Heart right ventricle (tissue), 16 donors: ENCODE results near the gene PCDHGA1. TPM values are rescaled to one million over a fixed set of nuclear protein-coding genes. Genes with fewer than 3 reads are reported as not detected.

Experiments used
- ATAC-seq, 8 donors: fragments of 200-7000 bp; cut with Tn5 transposase; one replicate each; pipeline ENCODE4 v1.9.1; 2020; ENCODE audit warnings: mild to moderate bottlenecking in 8 of 8, moderate library complexity in 8 of 8, moderate number of reproducible peaks in 1 of 8
- DNase-seq, 2 donors: peaks; one replicate each; pipeline ENCODE4 v3.0.0-alpha.2; 2020
- H3K27ac ChIP-seq, 10 donors: fragments of 200-600 bp; sonication (generic) in 2 of 10; one replicate each; pipeline versions ENCODE4 v1.5.0 to v1.8.0; 2020 to 2022; ENCODE audit warnings: mild to moderate bottlenecking in 3 of 10
- H3K27me3 ChIP-seq, 7 donors: fragments of 200-600 bp; one replicate each; pipeline ENCODE4 v1.8.0; 2021 to 2022; ENCODE audit warnings: mild to moderate bottlenecking in 2 of 7
- H3K36me3 ChIP-seq, 9 donors: fragments of 200-600 bp; sonication (generic) in 1 of 9; one replicate each; pipeline versions ENCODE4 v1.5.0 to v1.8.0; 2020 to 2022; ENCODE audit warnings: mild to moderate bottlenecking in 2 of 9
- H3K4me1 ChIP-seq, 9 donors: fragments of 200-600 bp; sonication (generic) in 1 of 9; one replicate each; pipeline versions ENCODE4 v1.5.0 to v1.8.0; 2020 to 2022; ENCODE audit warnings: mild to moderate bottlenecking in 4 of 9
- H3K4me3 ChIP-seq, 10 donors: fragments of 200-600 bp; sonication (generic) in 2 of 10; one replicate each; pipeline versions ENCODE4 v1.5.0 to v1.8.0; 2020 to 2022; ENCODE audit warnings: mild to moderate bottlenecking in 7 of 10, moderate library complexity in 2 of 10
- H3K9me3 ChIP-seq, 11 donors: fragments of 200-600 bp in 10 of 11; sonication (generic) in 2 of 11; one replicate each; pipeline versions ENCODE4 v1.5.0 to v1.8.0; 2013 to 2022; ENCODE audit warnings: mild to moderate bottlenecking in 2 of 11, control low read depth in 1 of 11, moderate library complexity in 1 of 11
- WGBS, 2 donors: extraction: QIAGEN DNeasy Blood & Tissue Kit; methylation state at CpG; one replicate each; pipeline ENCODE4 v1.1.7; 2013; ENCODE audit warnings: inconsistent platforms in 1 of 2; 5-methylcytosine and 5-hydroxymethylcytosine counted together
- intact Hi-C, 10 donors: fragments of 100-400 bp; cut with DNase I; formaldehyde crosslinking; loops; one replicate each; pipeline versions ENCODE4 v1.11.1 to v1.14.2; 2022
- polyA plus RNA-seq, 2 donors: library from polyadenylated mRNA; stranded (reverse); fragments of 200-250 nt; gene quantifications; one replicate each; pipeline ENCODE4 v1.2.3, GENCODE V29; 2013
- total RNA-seq, 10 donors: library from RNA; stranded (reverse); fragmentation: NEBNext Ultra II Directional in 3 of 10; extraction: Animal tissue kit (Norgen Biotek cat#: 25700) in 3 of 10; gene quantifications; one replicate each; pipeline versions ENCODE4 v1.2.1 to v1.2.4, GENCODE V29; 2021 to 2023
- TF ChIP-seq, protein P1 (sequence below), 9 donors: fragments of 200-600 bp; sonication (generic) in 2 of 9; IDR thresholded peaks; one replicate each; pipeline versions ENCODE4 v1.5.0 to v1.8.0; 2021 to 2022; ENCODE audit warnings: antibody characterized with exemption in 9 of 9, mild to moderate bottlenecking in 5 of 9, moderate library complexity in 1 of 9
- donor health status: Arrhythmogenic right ventricular cardiomyopathy.
- donor health status: ischemic (EF 13 %, LVEDD 7.1; RV severe dilation, severe dysfunction).
- donor health status: healthy with polysubstance abuse.
- donor health status: DM: no; HTN: yes; CAD: no.
- donor health status: DM: no; HTN: no; CAD: no.
- donor health status: ischemic (EF 25% LVEDD 6.9; RV normal size, moderate dysfunction).
- donor health status: ischemic (EF 25% LVEDD 5.7; RV mildly dilated, moderate dysfunction).
- donor health status: healthy.
- donor health status: DM: yes; HTN: yes; CAD: no.
- donor health status: Ischemic cardiomyopathy.
- donor health status: ischemic (EF 35%, LVEDD 5.7; RV mildly dilated, moderate dysfunction).
- donor health status: nonischemic (EF 11% LVEDD 7.7; RV severe dilation, severe dysfunction).
- donor health status: DM: yes; HTN: yes; CAD: no.
- donor health status: PGD.
- donor health status: ischemic (EF 29% LVEDD 5.4; RV normal size, mild dysfunction).
- donor health status: nonischemic (EF 23%, LVEDD 6.1; RV moderate dilation, normal function).

Gene PCDHGA1
- total and polyA plus RNA-seq, 12 donors, result 0.57 to 5.0 (median 2.6) TPM

DNA sequence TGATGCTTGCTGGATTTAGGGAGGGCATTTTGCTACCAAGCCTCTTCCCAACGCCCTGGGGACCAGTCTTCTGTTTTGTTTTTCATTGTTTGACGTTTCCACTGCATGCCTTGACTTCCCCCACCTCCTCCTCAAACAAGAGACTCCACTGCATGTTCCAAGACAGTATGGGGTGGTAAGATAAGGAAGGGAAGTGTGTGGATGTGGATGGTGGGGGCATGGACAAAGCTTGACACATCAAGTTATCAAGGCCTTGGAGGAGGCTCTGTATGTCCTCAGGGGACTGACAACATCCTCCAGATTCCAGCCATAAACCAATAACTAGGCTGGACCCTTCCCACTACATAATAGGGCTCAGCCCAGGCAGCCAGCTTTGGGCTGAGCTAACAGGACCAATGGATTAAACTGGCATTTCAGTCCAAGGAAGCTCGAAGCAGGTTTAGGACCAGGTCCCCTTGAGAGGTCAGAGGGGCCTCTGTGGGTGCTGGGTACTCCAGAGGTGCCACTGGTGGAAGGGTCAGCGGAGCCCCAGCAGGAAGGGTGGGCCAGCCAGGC, 181.5 kb downstream of the PCDHGA1 start:
- WGBS, 2 donors, result 62 to 73% methylated on average over 4 of the region's 4 CpGs
- H3K27ac ChIP-seq, result peak overlapping the region in 9 of 10 donors; percentile 82 to 95 (median 86)
- TF ChIP-seq, protein P1, sequence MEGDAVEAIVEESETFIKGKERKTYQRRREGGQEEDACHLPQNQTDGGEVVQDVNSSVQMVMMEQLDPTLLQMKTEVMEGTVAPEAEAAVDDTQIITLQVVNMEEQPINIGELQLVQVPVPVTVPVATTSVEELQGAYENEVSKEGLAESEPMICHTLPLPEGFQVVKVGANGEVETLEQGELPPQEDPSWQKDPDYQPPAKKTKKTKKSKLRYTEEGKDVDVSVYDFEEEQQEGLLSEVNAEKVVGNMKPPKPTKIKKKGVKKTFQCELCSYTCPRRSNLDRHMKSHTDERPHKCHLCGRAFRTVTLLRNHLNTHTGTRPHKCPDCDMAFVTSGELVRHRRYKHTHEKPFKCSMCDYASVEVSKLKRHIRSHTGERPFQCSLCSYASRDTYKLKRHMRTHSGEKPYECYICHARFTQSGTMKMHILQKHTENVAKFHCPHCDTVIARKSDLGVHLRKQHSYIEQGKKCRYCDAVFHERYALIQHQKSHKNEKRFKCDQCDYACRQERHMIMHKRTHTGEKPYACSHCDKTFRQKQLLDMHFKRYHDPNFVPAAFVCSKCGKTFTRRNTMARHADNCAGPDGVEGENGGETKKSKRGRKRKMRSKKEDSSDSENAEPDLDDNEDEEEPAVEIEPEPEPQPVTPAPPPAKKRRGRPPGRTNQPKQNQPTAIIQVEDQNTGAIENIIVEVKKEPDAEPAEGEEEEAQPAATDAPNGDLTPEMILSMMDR (IDR thresholded peaks at IDR 0.05), result no peak
- H3K4me1 ChIP-seq, result peaks cover 30 to 87% (median 75%) of the 10 kb centered on the region in 9 donors
- no peaks in the 10 kb centered on the region for H3K9me3 ChIP-seq
- intact Hi-C loops, result loop anchor here in 2 of 10 donors (5.0 kb wide), 1 partner anchor 35 kb away; the partner anchor contains the start of gene PCDHGC3 (in 2 of the 2)
- peak overlapping the region in 3 of 10 donors; percentile 60 to 68 (median 65) for H3K4me3 ChIP-seq
- H3K36me3 ChIP-seq, result peaks cover 0 to 47% (median 15%) of the 10 kb centered on the region in 9 donors
- H3K27me3 ChIP-seq, result no peaks in the 10 kb centered on the region
- ATAC-seq (no peak), DNase-seq (no peak)

DNA sequence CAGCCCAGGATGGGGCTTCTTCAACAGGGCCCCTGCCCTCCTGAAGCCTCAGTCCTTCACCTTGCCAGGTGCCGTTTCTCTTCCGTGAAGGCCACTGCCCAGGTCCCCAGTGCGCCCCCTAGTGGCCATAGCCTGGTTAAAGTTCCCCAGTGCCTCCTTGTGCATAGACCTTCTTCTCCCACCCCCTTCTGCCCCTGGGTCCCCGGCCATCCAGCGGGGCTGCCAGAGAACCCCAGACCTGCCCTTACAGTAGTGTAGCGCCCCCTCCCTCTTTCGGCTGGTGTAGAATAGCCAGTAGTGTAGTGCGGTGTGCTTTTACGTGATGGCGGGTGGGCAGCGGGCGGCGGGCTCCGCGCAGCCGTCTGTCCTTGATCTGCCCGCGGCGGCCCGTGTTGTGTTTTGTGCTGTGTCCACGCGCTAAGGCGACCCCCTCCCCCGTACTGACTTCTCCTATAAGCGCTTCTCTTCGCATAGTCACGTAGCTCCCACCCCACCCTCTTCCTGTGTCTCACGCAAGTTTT, 182.1 kb downstream of the PCDHGA1 start:
- Histone ChIP-seq H3K4me3 (peak overlapping the region; percentile 12 to 68 (median 56)), H3K4me1 (peaks cover 26 to 85% (median 69%) of the 10 kb centered on the region in 9 donors), H3K36me3 (peaks cover 0 to 53% (median 15%) of the 10 kb centered on the region in 9 donors), H3K27me3 (no peaks in the 10 kb centered on the region), H3K27ac (peak overlapping the region in 9 of 10 donors; percentile 82 to 95 (median 86)), H3K9me3 (no peaks in the 10 kb centered on the region)
- TF ChIP-seq, protein P1 (IDR thresholded peaks at IDR 0.05), result peak; percentile 76 to 91 (median 84)
- peak; percentile 83 to 85 for DNase-seq
- 14 to 25% methylated on average over 28 of the region's 28 CpGs for WGBS, 2 donors
- peak; percentile 3 to 33 (median 27) for ATAC-seq
- intact Hi-C loops, result loop anchor here in 2 of 10 donors (5.0 kb wide), 1 partner anchor 35 kb away; the partner anchor contains the start of gene PCDHGC3 (in 2 of the 2)

DNA sequence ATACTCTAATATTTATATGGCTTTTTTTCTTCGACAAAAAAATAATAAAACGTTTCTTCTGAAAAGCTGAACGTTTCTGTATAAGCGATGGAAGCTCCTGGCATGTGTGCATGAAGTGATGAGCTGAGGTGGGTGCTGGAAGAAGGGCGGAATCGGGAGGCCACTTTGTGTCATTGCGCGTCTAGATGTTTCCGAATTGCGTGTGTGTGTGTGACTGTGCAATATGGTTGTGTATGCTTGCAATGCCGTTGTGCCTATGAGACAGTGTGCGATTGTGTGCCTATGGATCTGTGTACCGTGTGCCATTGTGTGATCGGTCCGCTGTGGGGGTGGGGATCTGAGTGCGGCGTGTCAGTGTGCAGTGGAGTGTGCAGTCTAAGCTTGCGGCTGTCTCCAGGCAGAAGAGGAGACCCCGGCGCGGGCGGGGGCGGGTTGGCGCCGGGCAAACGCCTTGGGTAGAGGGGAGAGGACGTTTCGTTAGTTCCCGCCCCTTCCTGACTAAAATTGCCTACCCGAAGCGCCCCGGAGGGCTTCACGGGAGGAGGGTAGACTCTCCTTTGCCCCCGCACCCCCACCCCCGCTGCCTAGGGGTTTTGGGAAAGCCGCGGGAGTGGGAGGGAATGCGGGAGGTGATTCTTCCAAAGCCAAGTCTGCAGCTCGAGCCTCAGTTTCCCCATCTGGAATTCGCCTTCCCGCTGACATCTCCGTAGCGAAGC, 182.8 kb downstream of the PCDHGA1 start:
- Histone ChIP-seq H3K9me3 (no peaks in the 10 kb centered on the region), H3K36me3 (peaks cover 0 to 59% (median 15%) of the 10 kb centered on the region in 9 donors), H3K27ac (peak overlapping the region; percentile 65 to 95 (median 86)), H3K4me3 (peak overlapping the region; percentile 32 to 68 (median 56)), H3K27me3 (no peaks in the 10 kb centered on the region), H3K4me1 (peaks cover 20 to 80% (median 63%) of the 10 kb centered on the region in 9 donors)
- peak; percentile 2 to 50 (median 36) for ATAC-seq
- peak in 1 of 2 donors; percentile 44 for DNase-seq
- intact Hi-C loops, result loop anchor here in 2 of 10 donors (5.0 kb wide), 1 partner anchor 36 kb away; the partner anchor contains the start of gene PCDHGC3 (in 2 of the 2)
- 4 to 10% methylated on average over 42 to 43 of the region's 43 CpGs for WGBS, 2 donors
- TF ChIP-seq, protein P1 (IDR thresholded peaks at IDR 0.05), result no peak
